ENCODE results near the gene ZRANB3. TPM values are rescaled to one million over a fixed set of nuclear protein-coding genes. Genes with fewer than 3 reads are reported as not detected.

The ZRANB3 gene
- total and polyA plus RNA-seq, 2 of the 13 experiments (the other 11 are each of a cell fraction or from before 2014, with no cell fraction given): 5.8 to 25.2 TPM

DNA sequence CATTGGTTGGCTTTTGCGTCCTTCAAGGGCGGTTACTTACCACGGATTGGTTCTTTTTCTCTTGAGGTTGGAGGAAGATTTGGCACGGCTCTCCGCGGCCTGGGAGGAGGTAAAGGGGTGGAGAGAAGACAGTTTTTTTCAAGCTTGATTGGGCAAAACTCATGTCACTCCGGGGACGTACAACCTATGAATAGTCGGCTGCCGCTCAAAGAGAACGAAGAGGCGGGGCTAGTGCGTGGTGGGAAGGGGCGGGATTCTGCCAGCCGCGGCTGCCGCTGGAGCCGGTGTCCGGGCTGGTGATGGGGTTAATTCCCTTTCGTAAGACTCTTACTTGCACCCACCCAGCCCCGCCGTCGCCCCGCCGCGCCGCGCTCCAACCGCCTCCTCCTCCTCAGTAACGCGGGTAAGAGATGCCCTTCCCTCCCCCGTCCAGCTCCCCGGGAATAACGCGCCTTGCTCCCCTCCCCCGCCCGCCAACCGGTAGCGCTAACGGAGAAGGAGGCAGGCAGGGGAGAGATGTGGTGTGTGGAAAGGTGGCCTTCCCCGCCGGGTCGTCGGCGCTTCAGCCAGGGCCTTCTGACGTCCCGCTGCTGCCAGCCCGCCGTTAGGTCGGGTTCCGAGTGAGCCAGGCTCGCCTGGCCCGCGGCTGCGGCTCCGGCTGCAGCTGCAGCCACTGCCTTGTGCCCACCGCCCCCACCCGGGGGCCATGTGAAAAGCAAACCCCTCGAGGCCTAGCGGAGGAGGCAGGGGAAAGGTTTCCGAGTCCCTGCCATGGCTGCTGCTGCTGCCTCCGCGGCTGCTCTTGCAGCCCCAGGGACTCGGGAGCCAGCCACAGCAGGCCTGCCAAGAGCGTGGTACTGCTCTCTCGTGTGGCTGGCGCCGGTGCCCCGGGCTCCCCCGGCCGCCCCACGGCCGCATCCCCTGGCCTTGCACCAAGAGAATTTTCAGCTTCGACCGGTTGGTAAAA is 496 bp upstream of the ZRANB3 start, which contains the start of gene R3HDM1 (continued):
- TF ChIP-seq MTA3 (CRISPR knock-in tag; IDR thresholded peaks at IDR 0.05) (no peak), ZNF253 (CRISPR knock-in tag; IDR thresholded peaks at IDR 0.05; ENCODE audit: borderline replicate concordance) (0 out of 2 replicates have a peak, but pooled peaks have one; percentile 22), ZNF3 (CRISPR knock-in tag; IDR thresholded peaks at IDR 0.05) (no peak), DRAP1 (CRISPR knock-in tag; IDR thresholded peaks at IDR 0.05) (no peak; the same call in none of the 2 replicates), ZNF329 (CRISPR knock-in tag; IDR thresholded peaks at IDR 0.05; ENCODE audit: low read depth) (0 out of 2 replicates have a peak, but pooled peaks have one; percentile 39), POLR2AphosphoS5 (IDR thresholded peaks at IDR 0.05; ENCODE audit: low read depth, low read length) (peak; percentile 42; the same call in 1 of the 2 replicates), ZNF724P (CRISPR knock-in tag; IDR thresholded peaks at IDR 0.05; ENCODE audit: borderline replicate concordance) (peak; percentile 82; the same call in 1 of the 2 replicates), ZNF383 (CRISPR knock-in tag; IDR thresholded peaks at IDR 0.05; ENCODE audit: borderline replicate concordance) (no peak), NFATC3 (CRISPR knock-in tag; IDR thresholded peaks at IDR 0.05) (no peak; the same call in 1 of the 2 replicates), RFX5 (IDR thresholded peaks at IDR 0.05; ENCODE audit: low read depth, low read length) (no peak), SMARCC2 (IDR thresholded peaks at IDR 0.05) (no peak), CBX1 (IDR thresholded peaks at IDR 0.05; ENCODE audit: low read depth) (no peak), REXO4 (CRISPR knock-in tag; IDR thresholded peaks at IDR 0.05; ENCODE audit: borderline replicate concordance) (no peak), ZNF282 (IDR thresholded peaks at IDR 0.05; ENCODE audit: partially characterized antibody) (no peak), SP2 (CRISPR knock-in tag; IDR thresholded peaks at IDR 0.05) (peak; percentile 91), REL (CRISPR knock-in tag; conservative IDR thresholded peaks at IDR 0.05) (peak; percentile 24; the same call in 1 of the 2 replicates), MED8 (CRISPR knock-in tag; IDR thresholded peaks at IDR 0.05; ENCODE audit: insufficient replicate concordance) (peak; percentile 61), FOXC1 (CRISPR knock-in tag; IDR thresholded peaks at IDR 0.05; ENCODE audit: borderline replicate concordance) (peak; percentile 88), TOE1 (CRISPR knock-in tag; IDR thresholded peaks at IDR 0.05) (no peak), RAD21 (CRISPR knock-in tag; IDR thresholded peaks at IDR 0.05) (peak; percentile 81), ZNF350 (CRISPR knock-in tag; IDR thresholded peaks at IDR 0.05; ENCODE audit: borderline replicate concordance, low read depth) (peak; percentile 64; the same call in 1 of the 2 replicates), GPN1 (CRISPR knock-in tag; IDR thresholded peaks at IDR 0.05; ENCODE audit: borderline replicate concordance) (no peak; the same call in 1 of the 2 replicates)
- TF ChIP-seq, protein P1, sequence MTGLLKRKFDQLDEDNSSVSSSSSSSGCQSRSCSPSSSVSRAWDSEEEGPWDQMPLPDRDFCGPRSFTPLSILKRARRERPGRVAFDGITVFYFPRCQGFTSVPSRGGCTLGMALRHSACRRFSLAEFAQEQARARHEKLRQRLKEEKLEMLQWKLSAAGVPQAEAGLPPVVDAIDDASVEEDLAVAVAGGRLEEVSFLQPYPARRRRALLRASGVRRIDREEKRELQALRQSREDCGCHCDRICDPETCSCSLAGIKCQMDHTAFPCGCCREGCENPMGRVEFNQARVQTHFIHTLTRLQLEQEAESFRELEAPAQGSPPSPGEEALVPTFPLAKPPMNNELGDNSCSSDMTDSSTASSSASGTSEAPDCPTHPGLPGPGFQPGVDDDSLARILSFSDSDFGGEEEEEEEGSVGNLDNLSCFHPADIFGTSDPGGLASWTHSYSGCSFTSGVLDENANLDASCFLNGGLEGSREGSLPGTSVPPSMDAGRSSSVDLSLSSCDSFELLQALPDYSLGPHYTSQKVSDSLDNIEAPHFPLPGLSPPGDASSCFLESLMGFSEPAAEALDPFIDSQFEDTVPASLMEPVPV (CRISPR knock-in tag; IDR thresholded peaks at IDR 0.05): peak; percentile 76; the same call in 1 of the 2 replicates
- TF ChIP-seq, protein P2, sequence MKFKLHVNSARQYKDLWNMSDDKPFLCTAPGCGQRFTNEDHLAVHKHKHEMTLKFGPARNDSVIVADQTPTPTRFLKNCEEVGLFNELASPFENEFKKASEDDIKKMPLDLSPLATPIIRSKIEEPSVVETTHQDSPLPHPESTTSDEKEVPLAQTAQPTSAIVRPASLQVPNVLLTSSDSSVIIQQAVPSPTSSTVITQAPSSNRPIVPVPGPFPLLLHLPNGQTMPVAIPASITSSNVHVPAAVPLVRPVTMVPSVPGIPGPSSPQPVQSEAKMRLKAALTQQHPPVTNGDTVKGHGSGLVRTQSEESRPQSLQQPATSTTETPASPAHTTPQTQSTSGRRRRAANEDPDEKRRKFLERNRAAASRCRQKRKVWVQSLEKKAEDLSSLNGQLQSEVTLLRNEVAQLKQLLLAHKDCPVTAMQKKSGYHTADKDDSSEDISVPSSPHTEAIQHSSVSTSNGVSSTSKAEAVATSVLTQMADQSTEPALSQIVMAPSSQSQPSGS (CRISPR knock-in tag; IDR thresholded peaks at IDR 0.05): peak; percentile 44; the same call in 1 of the 2 replicates
- TF ChIP-seq, protein P3, sequence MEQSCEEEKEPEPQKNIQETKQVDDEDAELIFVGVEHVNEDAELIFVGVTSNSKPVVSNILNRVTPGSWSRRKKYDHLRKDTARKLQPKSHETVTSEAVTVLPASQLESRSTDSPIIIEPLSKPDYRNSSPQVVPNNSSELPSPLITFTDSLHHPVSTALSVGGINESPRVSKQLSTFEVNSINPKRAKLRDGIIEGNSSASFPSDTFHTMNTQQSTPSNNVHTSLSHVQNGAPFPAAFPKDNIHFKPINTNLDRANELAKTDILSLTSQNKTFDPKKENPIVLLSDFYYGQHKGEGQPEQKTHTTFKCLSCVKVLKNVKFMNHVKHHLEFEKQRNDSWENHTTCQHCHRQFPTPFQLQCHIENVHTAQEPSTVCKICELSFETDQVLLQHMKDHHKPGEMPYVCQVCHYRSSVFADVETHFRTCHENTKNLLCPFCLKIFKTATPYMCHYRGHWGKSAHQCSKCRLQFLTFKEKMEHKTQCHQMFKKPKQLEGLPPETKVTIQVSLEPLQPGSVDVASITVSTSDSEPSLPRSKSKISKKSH (CRISPR knock-in tag; IDR thresholded peaks at IDR 0.05; ENCODE audit: borderline replicate concordance): peak; percentile 67; the same call in 1 of the 2 replicates

Data from HepG2 (cell line).